ENCODE measurements around the gene BAIAP2. TPM values are rescaled to one million over a fixed set of nuclear protein-coding genes. Genes with fewer than 3 reads are reported as not detected.

Gene BAIAP2
- total and polyA plus RNA-seq, 2 donors (not counting 3 experiments of a cell fraction or from before 2014, with no cell fraction given) = 12.3 to 18.6 TPM

- Histone ChIP-seq H2AFZ (ENCODE audit: low read depth, low read length) (no peak within 1 kb of the TSS), H3K9ac (replicated peaks; ENCODE audit: extremely low read depth, insufficient read depth, low read length) (no peak within 1 kb of the TSS), H3K9me1 (replicated peaks; ENCODE audit: control insufficient read depth, extremely low read depth, insufficient read depth, low read length) (no peaks in the 10 kb centered on the region), H3K36me3 (ENCODE audit: control insufficient read depth in 2 of 2, extremely low read depth in 1 of 2, insufficient read depth in 2 of 2, low read length in 2 of 2) (no peaks in the 10 kb centered on the region), H3K79me2 (ENCODE audit: control insufficient read depth, insufficient read depth, low read length) (no peaks in the 10 kb centered on the region), H3K27me3 (ENCODE audit: control insufficient read depth in 2 of 2, insufficient read depth in 2 of 2, low read length in 2 of 2) (peaks cover 5 to 6% of the 10 kb centered on the region in 2 experiments), H3K4me3 (replicated peaks in 1 of 3; ENCODE audit: insufficient read depth in 1 of 3, low read depth in 1 of 3, low read length in 3 of 3) (no peak within 1 kb of the TSS), H3K4me1 (ENCODE audit: control insufficient read depth, extremely low read depth, insufficient read depth, low read length) (no peaks in the 10 kb centered on the region), H3K9me3 (replicated peaks; ENCODE audit: control insufficient read depth, insufficient read depth, low read length) (no peaks in the 10 kb centered on the region), H3K27ac (ENCODE audit: insufficient read depth, low read depth, low read length) (no peak within 1 kb of the TSS), H3K4me2 (ENCODE audit: insufficient read depth, low read length) (no peak within 1 kb of the TSS), H4K20me1 (replicated peaks; ENCODE audit: control insufficient read depth, extremely low read depth, insufficient read depth, low read length) (no peaks in the 10 kb centered on the region)
- dilution Hi-C loops (cut with MboI; ENCODE audit: extremely low pct_ligation_motif_present, low sequenced_read_pairs) (no loop called here), intact Hi-C loops (cut with micrococcal nuclease) (no loop called here)
- no peak for DNase-seq (ENCODE audit: low read depth, low spot score)
- FAIRE-seq = no peak
- POLR2A ChIA-PET = no interaction called here
- no TSS peak for BruUV-seq (replicated peaks)
- CTCF ChIA-PET = no interaction called here
- no peak for TF ChIP-seq GATA2 (IDR thresholded peaks at IDR 0.05; ENCODE audit: insufficient read depth, insufficient read length, low read depth, low read length)
- TF ChIP-seq CTCF (IDR thresholded peaks at IDR 0.05; ENCODE audit: extremely low read depth in 1 of 2, insufficient read depth in 1 of 2, low read depth in 1 of 2, low read length in 2 of 2) = no peak
- TF ChIP-seq JUN (IDR thresholded peaks at IDR 0.05; ENCODE audit: borderline replicate concordance, insufficient read depth, insufficient read length, low read depth) = no peak
- TF ChIP-seq MAX (IDR thresholded peaks at IDR 0.05; ENCODE audit: insufficient read depth, insufficient read length) = no peak
- TF ChIP-seq POLR2A (IDR thresholded peaks at IDR 0.05; ENCODE audit: low read depth, low read length) = no peak
- no peak for TF ChIP-seq FOS (IDR thresholded peaks at IDR 0.05; ENCODE audit: borderline replicate concordance, insufficient read depth, low read length)
- no peak for TF ChIP-seq POLR2AphosphoS5 (IDR thresholded peaks at IDR 0.05; ENCODE audit: insufficient read depth, low read depth, low read length)
- no peak for TF ChIP-seq EZH2 (IDR thresholded peaks at IDR 0.05; ENCODE audit: borderline replicate concordance, low read depth, low read length, severe bottlenecking)
- no peak for TF ChIP-seq MYC (IDR thresholded peaks at IDR 0.05; ENCODE audit: low read depth, low read length)
Measured at GRCh38 chr17:81165246-81166032, 130.5 kb downstream of the BAIAP2 start, which contains the start of gene PVALEF. TSS of gene PVALEF (plus strand) at chr17:81165507. CDS start at chr17:81181227, 15,720 bp downstream.

All from endothelial cell of umbilical vein (primary cell).